Panc1 (cell line): Measurements from ENCODE around the gene CDCP1. TPM values are rescaled to one million over a fixed set of nuclear protein-coding genes. Genes with fewer than 3 reads are reported as not detected.
A peak's percentile ranks its signal among the peaks of the same experiment; 100 is the strongest.

ENCODE experiments used
- ATAC-seq: fragments of 200-7000 bp; cut with Tn5 transposase; 2 replicates; pipeline ENCODE4 v1.9.1; 2020; ENCODE audit warnings: mild to moderate bottlenecking, moderate library complexity
- BruUV-seq: library from RNA; stranded (reverse); fragments of 400-500 nt; replicated peaks from 2 replicates; lab custom pipeline; 2021; lab: Mats Ljungman, UMichigan
- CTCF ChIA-PET: fragments of 300-600 bp; sonication (Branson Sonifier 250); formaldehyde crosslinking; loops from one replicate; lab custom pipeline; 2022; ENCODE audit warnings: antibody characterized with exemption; lab: Charles Lee
- POLR2A ChIA-PET: fragments of 300-600 bp; sonication (Branson Sonifier 250); formaldehyde crosslinking; loops from one replicate; lab custom pipeline; 2022; ENCODE audit warnings: antibody characterized with exemption; lab: Charles Lee
- DNase-seq: peaks from one replicate; pipeline ENCODE4 v3.0.0-alpha.2; 2010; ENCODE audit warnings: low read depth, low spot score
- H3K27ac ChIP-seq: 2 replicates; pipeline ENCODE4 v1.5.1; 2011; ENCODE audit warnings: mild to moderate bottlenecking, low read length, inconsistent platforms
- H3K27me3 ChIP-seq: fragments of 200-500 bp; sonication (Bioruptor generic); 2 replicates; pipeline ENCODE4 v1.6.0; 2014; ENCODE audit warnings: low read length, inconsistent platforms; ENCODE audit not compliant: control insufficient read depth, insufficient read depth
- H3K36me3 ChIP-seq: fragments of 200-500 bp; sonication (Bioruptor generic); 2 replicates; pipeline ENCODE4 v1.5.1; 2014; ENCODE audit warnings: inconsistent platforms, mild to moderate bottlenecking, low read length, moderate library complexity; ENCODE audit not compliant: control insufficient read depth, insufficient read depth
- H3K4me1 ChIP-seq: 2 replicates; pipeline ENCODE4 v1.5.1; 2011; ENCODE audit warnings: inconsistent platforms, mild to moderate bottlenecking, low read length, moderate library complexity; ENCODE audit not compliant: control insufficient read depth, insufficient read depth
- H3K4me3 ChIP-seq, 2 experiments: 2 replicates each; pipeline ENCODE4 v1.5.1; 2011 to 2012; ENCODE audit warnings: low read depth in 2 of 2, low read length in 2 of 2, mild to moderate bottlenecking in 2 of 2, inconsistent platforms in 1 of 2, moderate library complexity in 1 of 2
- H3K9me3 ChIP-seq: fragments of 200-500 bp; sonication (Bioruptor generic); 2 replicates; pipeline ENCODE4 v1.5.1; 2014; ENCODE audit warnings: low read depth, mild to moderate bottlenecking, inconsistent platforms, low read length, moderate library complexity; ENCODE audit not compliant: control insufficient read depth, insufficient read depth
- POLR2AphosphoS5 ChIP-seq: IDR thresholded peaks from 2 replicates; pipeline ENCODE4 v1.6.1; 2012; ENCODE audit warnings: mild to moderate bottlenecking, low read depth, low read length, moderate library complexity
- SIN3A ChIP-seq: IDR thresholded peaks from 2 replicates; pipeline ENCODE4 v1.6.1; 2012; ENCODE audit warnings: low read depth, mild to moderate bottlenecking, low read length, moderate library complexity, borderline replicate concordance; ENCODE audit not compliant: insufficient read depth
- TCF7L2 ChIP-seq: IDR thresholded peaks from 2 replicates; pipeline ENCODE4 v1.6.1; 2011; ENCODE audit warnings: mild to moderate bottlenecking, low read depth, low read length, inconsistent platforms
- in situ Hi-C: cut with HindIII; loops from 2 replicates; pipeline ENCODE4 v1.10.0; 2016; ENCODE audit warnings: low sequenced_read_pairs, low pct_unique_long_range_greater_than_20kb
- intact Hi-C: fragments of 100-400 bp; cut with micrococcal nuclease; formaldehyde crosslinking; loops from one replicate; pipeline ENCODE4 v1.10.0; 2022; ENCODE audit not compliant: unreplicated experiment
- total RNA-seq: library from RNA; stranded (reverse); gene quantifications from one replicate; pipeline ENCODE4 v1.2.1, GENCODE V29; 2021; ENCODE audit not compliant: unreplicated experiment
- TF ChIP-seq, protein P1 (sequence below), 2 experiments: IDR thresholded peaks; 2 replicates each; pipeline ENCODE4 v1.6.1; 2011 to 2012; ENCODE audit warnings: low read depth in 2 of 2, control low read depth in 1 of 2, low read length in 1 of 2, mild to moderate bottlenecking in 1 of 2, moderate library complexity in 1 of 2; ENCODE audit not compliant: insufficient read depth in 1 of 2
- TF ChIP-seq, protein P2 (sequence below): fragments of 450-650 bp; IDR thresholded peaks from 2 replicates; pipeline ENCODE4 v1.5.1; 2017; ENCODE audit warnings: mild to moderate bottlenecking

CDCP1 gene
- total RNA-seq, 1 experiment from 2014 or later = 47.8 TPM

DNA sequence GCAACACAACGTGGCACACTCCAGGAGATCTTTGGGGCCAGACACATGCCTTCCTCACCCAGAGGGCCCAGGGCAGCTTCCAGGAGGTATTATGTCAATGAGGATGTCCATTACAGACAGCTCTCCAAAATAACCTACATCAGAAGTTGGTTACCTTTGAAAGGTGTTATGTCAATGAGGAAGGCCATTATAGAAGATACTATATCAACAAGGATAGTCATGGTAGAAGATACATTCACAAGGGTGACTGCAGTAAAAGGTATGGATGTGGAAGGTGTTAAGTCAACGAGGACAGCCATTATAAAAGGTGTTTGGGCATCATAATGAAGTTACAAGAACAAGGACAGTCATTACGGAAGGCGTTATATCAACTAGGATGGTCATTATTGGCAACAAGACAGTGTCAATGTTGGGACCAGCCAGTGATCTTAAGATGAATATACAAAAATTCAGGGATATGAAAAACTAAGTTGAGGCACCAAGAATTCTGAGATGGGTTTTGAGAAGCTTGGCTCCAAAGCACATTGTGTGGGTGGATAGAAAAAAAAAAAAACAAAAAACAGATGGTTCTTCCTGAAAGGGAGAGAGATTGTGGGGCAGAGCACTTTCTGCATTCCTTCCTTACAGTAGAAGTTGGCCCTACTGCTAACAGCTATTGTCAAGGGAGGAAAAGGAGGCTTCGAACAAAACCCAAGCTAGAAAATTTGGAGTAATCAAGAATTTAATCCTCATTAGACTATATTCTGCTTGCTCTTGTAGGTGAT, 11.2 kb downstream of the CDCP1 start:
- DNase-seq = no peak
- H3K4me3 ChIP-seq = no peak overlapping the region
- TF ChIP-seq, protein P1, sequence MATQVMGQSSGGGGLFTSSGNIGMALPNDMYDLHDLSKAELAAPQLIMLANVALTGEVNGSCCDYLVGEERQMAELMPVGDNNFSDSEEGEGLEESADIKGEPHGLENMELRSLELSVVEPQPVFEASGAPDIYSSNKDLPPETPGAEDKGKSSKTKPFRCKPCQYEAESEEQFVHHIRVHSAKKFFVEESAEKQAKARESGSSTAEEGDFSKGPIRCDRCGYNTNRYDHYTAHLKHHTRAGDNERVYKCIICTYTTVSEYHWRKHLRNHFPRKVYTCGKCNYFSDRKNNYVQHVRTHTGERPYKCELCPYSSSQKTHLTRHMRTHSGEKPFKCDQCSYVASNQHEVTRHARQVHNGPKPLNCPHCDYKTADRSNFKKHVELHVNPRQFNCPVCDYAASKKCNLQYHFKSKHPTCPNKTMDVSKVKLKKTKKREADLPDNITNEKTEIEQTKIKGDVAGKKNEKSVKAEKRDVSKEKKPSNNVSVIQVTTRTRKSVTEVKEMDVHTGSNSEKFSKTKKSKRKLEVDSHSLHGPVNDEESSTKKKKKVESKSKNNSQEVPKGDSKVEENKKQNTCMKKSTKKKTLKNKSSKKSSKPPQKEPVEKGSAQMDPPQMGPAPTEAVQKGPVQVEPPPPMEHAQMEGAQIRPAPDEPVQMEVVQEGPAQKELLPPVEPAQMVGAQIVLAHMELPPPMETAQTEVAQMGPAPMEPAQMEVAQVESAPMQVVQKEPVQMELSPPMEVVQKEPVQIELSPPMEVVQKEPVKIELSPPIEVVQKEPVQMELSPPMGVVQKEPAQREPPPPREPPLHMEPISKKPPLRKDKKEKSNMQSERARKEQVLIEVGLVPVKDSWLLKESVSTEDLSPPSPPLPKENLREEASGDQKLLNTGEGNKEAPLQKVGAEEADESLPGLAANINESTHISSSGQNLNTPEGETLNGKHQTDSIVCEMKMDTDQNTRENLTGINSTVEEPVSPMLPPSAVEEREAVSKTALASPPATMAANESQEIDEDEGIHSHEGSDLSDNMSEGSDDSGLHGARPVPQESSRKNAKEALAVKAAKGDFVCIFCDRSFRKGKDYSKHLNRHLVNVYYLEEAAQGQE (IDR thresholded peaks at IDR 0.05; ENCODE audit: insufficient read depth in 1 of 2, low read depth in 2 of 2, low read length in 1 of 2) = no peak
- no peak for TF ChIP-seq POLR2AphosphoS5
- TF ChIP-seq TCF7L2 = no peak
- TF ChIP-seq, protein P2, sequence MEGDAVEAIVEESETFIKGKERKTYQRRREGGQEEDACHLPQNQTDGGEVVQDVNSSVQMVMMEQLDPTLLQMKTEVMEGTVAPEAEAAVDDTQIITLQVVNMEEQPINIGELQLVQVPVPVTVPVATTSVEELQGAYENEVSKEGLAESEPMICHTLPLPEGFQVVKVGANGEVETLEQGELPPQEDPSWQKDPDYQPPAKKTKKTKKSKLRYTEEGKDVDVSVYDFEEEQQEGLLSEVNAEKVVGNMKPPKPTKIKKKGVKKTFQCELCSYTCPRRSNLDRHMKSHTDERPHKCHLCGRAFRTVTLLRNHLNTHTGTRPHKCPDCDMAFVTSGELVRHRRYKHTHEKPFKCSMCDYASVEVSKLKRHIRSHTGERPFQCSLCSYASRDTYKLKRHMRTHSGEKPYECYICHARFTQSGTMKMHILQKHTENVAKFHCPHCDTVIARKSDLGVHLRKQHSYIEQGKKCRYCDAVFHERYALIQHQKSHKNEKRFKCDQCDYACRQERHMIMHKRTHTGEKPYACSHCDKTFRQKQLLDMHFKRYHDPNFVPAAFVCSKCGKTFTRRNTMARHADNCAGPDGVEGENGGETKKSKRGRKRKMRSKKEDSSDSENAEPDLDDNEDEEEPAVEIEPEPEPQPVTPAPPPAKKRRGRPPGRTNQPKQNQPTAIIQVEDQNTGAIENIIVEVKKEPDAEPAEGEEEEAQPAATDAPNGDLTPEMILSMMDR = no peak
- TF ChIP-seq SIN3A = no peak
- ChIA-PET CTCF (no interaction called here), POLR2A (no interaction called here)
- H3K27ac ChIP-seq = peak overlapping the region; percentile 34; the same call in 1 of the 2 replicates
- no peaks in the 10 kb centered on the region for H3K27me3 ChIP-seq
- in situ Hi-C loops (no loop called here), intact Hi-C loops (no loop called here)
- ATAC-seq = no peak
- BruUV-seq = no TSS peak
- peaks cover 8% of the 10 kb centered on the region for H3K4me1 ChIP-seq
- no peaks in the 10 kb centered on the region for H3K9me3 ChIP-seq
- H3K36me3 ChIP-seq = no peaks in the 10 kb centered on the region

DNA sequence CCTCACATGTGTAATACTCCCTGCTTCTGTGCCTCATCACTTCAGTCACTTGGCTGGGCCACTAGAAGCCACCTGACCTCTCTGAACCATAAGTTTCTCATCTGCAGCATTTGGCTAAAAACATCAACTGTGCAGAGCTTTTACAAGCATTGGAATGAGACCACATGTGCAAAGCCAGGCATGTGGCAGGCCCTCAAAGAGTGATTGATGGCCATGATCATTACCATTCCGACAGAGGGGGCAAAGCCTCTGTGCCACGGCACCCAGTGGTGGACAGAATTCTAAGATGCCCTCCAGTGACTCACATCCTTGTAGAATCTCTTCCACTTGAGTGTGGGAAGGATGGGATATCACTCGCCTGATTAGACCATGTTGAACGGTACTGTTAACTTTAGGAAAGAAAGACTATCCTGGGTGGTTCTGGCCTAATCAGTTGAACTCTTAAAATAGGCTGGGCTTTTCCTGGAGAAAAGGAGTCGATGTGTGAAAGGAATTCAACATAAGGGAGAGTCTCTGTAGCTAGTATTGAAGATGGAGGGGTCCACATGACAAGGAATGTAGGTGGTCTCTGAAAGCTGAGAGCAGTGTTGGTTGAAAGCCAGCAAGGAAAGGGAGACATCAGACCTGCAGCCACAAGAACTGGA, 13.5 kb downstream of the CDCP1 start:
- no peaks in the 10 kb centered on the region for H3K36me3 ChIP-seq
- intact Hi-C loops (no loop called here), in situ Hi-C loops (no loop called here)
- H3K4me1 ChIP-seq = no peaks in the 10 kb centered on the region; the same call in none of the 2 replicates
- BruUV-seq = no TSS peak
- H3K27ac ChIP-seq = no peak overlapping the region
- CTCF ChIA-PET = interaction anchor here (0.6 to 0.7 kb wide), 2 partner anchors 202 to 798 kb away, joined by 4 to 10 read pairs; no protein-coding TSS in a partner anchor
- TF ChIP-seq, protein P2 = no peak
- TF ChIP-seq, protein P1 (IDR thresholded peaks at IDR 0.05; ENCODE audit: insufficient read depth in 1 of 2, low read depth in 2 of 2, low read length in 1 of 2) = no peak
- no peak for TF ChIP-seq POLR2AphosphoS5
- TF ChIP-seq TCF7L2 = no peak
- TF ChIP-seq SIN3A = no peak
- no peak overlapping the region for H3K4me3 ChIP-seq
- H3K27me3 ChIP-seq = no peaks in the 10 kb centered on the region
- DNase-seq (no peak), ATAC-seq (no peak)
- POLR2A ChIA-PET = interaction anchor here (0.6 to 0.7 kb wide), 2 partner anchors 283 to 1517 kb away, joined by 3 to 6 read pairs; no protein-coding TSS in a partner anchor
- no peaks in the 10 kb centered on the region for H3K9me3 ChIP-seq
